HepG2 (cell line): ENCODE results near the gene KLF7. TPM values are rescaled to one million over a fixed set of nuclear protein-coding genes. Genes with fewer than 3 reads are reported as not detected.

Experiments
- ATAC-seq: fragments of 200-7000 bp; cut with Tn5 transposase; 3 replicates; pipeline ENCODE4 v1.9.1; 2020; ENCODE audit warnings: mild to moderate bottlenecking, moderate library complexity
- BruUV-seq: library from RNA; stranded (reverse); fragments of 400-500 nt; replicated peaks from 2 replicates; lab custom pipeline; 2021; lab: Mats Ljungman, UMichigan
- CTCF ChIA-PET: fragments of 300-600 bp; formaldehyde crosslinking; extraction: SDS; loops from one replicate; lab custom pipeline; 2021; ENCODE audit warnings: low total read pairs, inconsistent platforms, low intra/inter-chr PET ratio; lab: Yijun Ruan, JAX
- POLR2A ChIA-PET: fragments of 350-600 bp; sonication (Branson Sonifier 250); formaldehyde crosslinking; loops from one replicate; lab custom pipeline; 2020; ENCODE audit warnings: antibody characterized with exemption, inconsistent platforms; lab: Yijun Ruan, JAX
- DNase-seq: peaks from one replicate; pipeline ENCODE4 v3.0.0-alpha.2; 2015; ENCODE audit warnings: low spot score
- FAIRE-seq: peaks from 3 replicates; lab custom pipeline; 2011; peaks lifted over from hg19 to GRCh38; lab: Jason Lieb, UNC
- H2AFZ ChIP-seq: one replicate; pipeline ENCODE4 v1.6.1; 2011; ENCODE audit warnings: low read length, inconsistent platforms
- H3K27ac ChIP-seq: fragments of 300-600 bp; 3 replicates; pipeline ENCODE4 v1.8.0; 2011; ENCODE audit warnings: mixed run types, mild to moderate bottlenecking, mixed read lengths, low read length, inconsistent platforms; ENCODE audit not compliant: insufficient read depth; ENCODE audit errors: extremely low read length
- H3K27me3 ChIP-seq, 2 experiments: fragments of 200-600 bp in 1 of 2; 2 replicates in 1 of 2; 3 replicates in 1 of 2; pipeline versions ENCODE4 v1.6.0 to v1.8.0; 2011; ENCODE audit warnings: low read length in 2 of 2, mild to moderate bottlenecking in 2 of 2, moderate library complexity in 2 of 2, inconsistent platforms in 1 of 2; ENCODE audit not compliant: insufficient read depth in 2 of 2, control insufficient read depth in 1 of 2
- H3K36me3 ChIP-seq, 2 experiments: fragments of 200-600 bp in 1 of 2; replicated peaks in 1 of 2; 2 replicates in 1 of 2; 3 replicates in 1 of 2; pipeline versions ENCODE4 v1.5.1 to v1.8.0; 2011; ENCODE audit warnings: low read length in 2 of 2, inconsistent platforms in 1 of 2; ENCODE audit not compliant: insufficient read depth in 2 of 2, control insufficient read depth in 1 of 2
- H3K4me1 ChIP-seq: 2 replicates; pipeline ENCODE4 v1.5.1; 2012; ENCODE audit warnings: low read length, inconsistent platforms; ENCODE audit not compliant: insufficient read depth
- H3K4me2 ChIP-seq: 2 replicates; pipeline ENCODE4 v1.6.0; 2011; ENCODE audit warnings: low read depth, low read length, inconsistent platforms
- H3K4me3 ChIP-seq, 3 experiments: fragments of 200-600 bp in 1 of 3; sonication (generic), shearing (Covaris generic) in 1 of 3; replicated peaks in 1 of 3; 2 replicates each; pipeline ENCODE4 v1.5.1; 2011 to 2016; ENCODE audit warnings: low read length in 3 of 3, inconsistent platforms in 2 of 3, low read depth in 2 of 3, mild to moderate bottlenecking in 2 of 3, control low read depth in 1 of 3, mixed read lengths in 1 of 3; ENCODE audit not compliant: insufficient read depth in 1 of 3
- H3K79me2 ChIP-seq: one replicate; pipeline ENCODE4 v1.6.1; 2011; ENCODE audit warnings: low read length, inconsistent platforms; ENCODE audit not compliant: insufficient read depth
- H3K9ac ChIP-seq: 2 replicates; pipeline ENCODE4 v1.6.0; 2011; ENCODE audit warnings: mild to moderate bottlenecking, low read depth, low read length, inconsistent platforms; ENCODE audit not compliant: insufficient read depth
- H3K9me3 ChIP-seq: 2 replicates; pipeline ENCODE4 v1.5.1; 2012; ENCODE audit warnings: mild to moderate bottlenecking, low read length
- H4K20me1 ChIP-seq: 2 replicates; pipeline ENCODE4 v1.6.0; 2011; ENCODE audit warnings: inconsistent platforms, mild to moderate bottlenecking, low read length, moderate library complexity; ENCODE audit not compliant: insufficient read depth
- CC2D1A ChIP-seq: sonication (generic); formaldehyde crosslinking; IDR thresholded peaks from 2 replicates; pipeline ENCODE4 v1.8.1; 2023; ENCODE audit warnings: mild to moderate bottlenecking, missing genetic modification reagents
- CTCF ChIP-seq: sonication (generic); formaldehyde crosslinking; IDR thresholded peaks from 2 replicates; pipeline ENCODE4 v1.5.0; 2020; ENCODE audit warnings: mild to moderate bottlenecking, missing genetic modification reagents, moderate library complexity
- NCOA1 ChIP-seq: sonication (generic); formaldehyde crosslinking; IDR thresholded peaks from 2 replicates; pipeline ENCODE4 v1.9.0; 2021; ENCODE audit warnings: missing genetic modification reagents
- NR3C1 ChIP-seq: sonication (generic); formaldehyde crosslinking; IDR thresholded peaks from 2 replicates; pipeline ENCODE4 v1.4.0; 2020; ENCODE audit warnings: missing genetic modification reagents
- PPARG ChIP-seq: conservative IDR thresholded peaks from 2 replicates; pipeline ENCODE4 v1.6.1; 2016; ENCODE audit warnings: missing biosample characterization, missing genetic modification reagents
- PRDM10 ChIP-seq: sonication (generic); formaldehyde crosslinking; IDR thresholded peaks from 2 replicates; pipeline ENCODE4 v1.4.0; 2020; ENCODE audit warnings: low read depth, missing genetic modification reagents
- REXO4 ChIP-seq: sonication (generic); formaldehyde crosslinking; IDR thresholded peaks from 2 replicates; pipeline ENCODE4 v1.8.0; 2022; ENCODE audit warnings: missing genetic modification reagents, mild to moderate bottlenecking, borderline replicate concordance
- SIN3B ChIP-seq: fragments of 150-350 bp; IDR thresholded peaks from 2 replicates; pipeline ENCODE4 v1.6.1; 2014; ENCODE audit warnings: low read length
- ZKSCAN8 ChIP-seq: IDR thresholded peaks from 2 replicates; pipeline ENCODE4 v1.6.1; 2016; ENCODE audit warnings: borderline replicate concordance, missing genetic modification reagents, missing compliant biosample characterization
- ZNF12 ChIP-seq: sonication (generic); formaldehyde crosslinking; IDR thresholded peaks from 2 replicates; pipeline ENCODE4 v1.5.0; 2020; ENCODE audit warnings: missing genetic modification reagents
- ZNF777 ChIP-seq: sonication (generic); formaldehyde crosslinking; IDR thresholded peaks from 2 replicates; pipeline ENCODE4 v1.4.0; 2020; ENCODE audit warnings: missing genetic modification reagents
- WGBS: methylation state at CpG from one replicate; pipeline ENCODE4 v1.1.6; 2017; ENCODE audit warnings: low lambda C conversion rate; 5-methylcytosine and 5-hydroxymethylcytosine counted together
- in situ Hi-C: cut with HindIII; loops from 2 replicates; pipeline ENCODE4 v1.10.0; 2017; ENCODE audit warnings: low pct_unique_long_range_greater_than_20kb; ENCODE audit not compliant: extremely low pct_ligation_motif_present
- intact Hi-C: fragments of 100-400 bp; cut with micrococcal nuclease; formaldehyde crosslinking; loops from one replicate; pipeline ENCODE4 v1.10.0; 2022; ENCODE audit not compliant: unreplicated experiment
- polyA plus RNA-seq, 8 experiments: library from polyadenylated mRNA; depleted of rRNA in 3 of 8; stranded (reverse) in 7 of 8; unstranded in 1 of 8; fragments of >200 nt; fragmentation: Illumina TruSeq in 4 of 8; extraction: Trizol in 4 of 8; gene quantifications; 2 replicates each; pipeline versions ENCODE4 v1.2.1 to v1.2.3, GENCODE V29; 2011 to 2016; ENCODE audit warnings: low read depth in 4 of 8, missing spikeins in 1 of 8, mixed read lengths in 1 of 8; ENCODE audit not compliant: insufficient read depth in 1 of 8
- total RNA-seq, 5 experiments: library from RNA; depleted of rRNA; stranded (reverse); fragments of >200 nt; fragmentation: Illumina TruSeq; extraction: Trizol; gene quantifications; 2 replicates each; pipeline ENCODE4 v1.2.3, GENCODE V29; 2016; ENCODE audit warnings: low read depth in 1 of 5
- TF ChIP-seq, protein P1 (sequence below): sonication (generic); formaldehyde crosslinking; IDR thresholded peaks from 2 replicates; pipeline ENCODE4 v1.4.0; 2020; ENCODE audit warnings: missing genetic modification reagents; ENCODE audit errors: not compliant biosample characterization

The KLF7 gene
- total and polyA plus RNA-seq, 2 of the 13 experiments (the other 11 are each of a cell fraction or from before 2014, with no cell fraction given), result 2.6 to 5.4 TPM

DNA sequence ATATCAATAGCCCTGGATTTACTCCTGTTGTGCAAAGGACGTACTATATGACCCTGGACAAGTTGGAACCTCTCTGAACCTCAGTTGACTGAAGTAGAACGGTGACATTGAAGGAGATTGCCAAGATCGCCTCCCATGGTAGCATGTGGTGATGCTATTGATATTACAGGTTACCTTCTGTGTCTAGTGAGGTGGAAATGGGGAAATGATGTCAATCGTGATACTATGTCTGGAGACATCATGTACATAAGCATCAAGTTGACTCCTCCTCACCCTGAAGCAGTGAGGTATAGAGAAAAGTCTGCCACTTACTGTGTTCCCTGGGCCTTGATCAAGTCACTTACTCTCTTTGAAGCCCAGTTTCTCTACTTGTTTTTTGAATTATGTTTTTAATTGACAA, 93.9 kb downstream of the KLF7 start:
- H3K4me3 ChIP-seq, result no peak overlapping the region
- no peaks in the 10 kb centered on the region for H4K20me1 ChIP-seq
- no peak overlapping the region for H3K27ac ChIP-seq
- no peak for DNase-seq
- CTCF ChIA-PET, result no interaction called here
- TF ChIP-seq ZKSCAN8 (CRISPR knock-in tag), result no peak
- TF ChIP-seq NCOA1 (CRISPR knock-in tag), result no peak
- TF ChIP-seq ZNF777 (CRISPR knock-in tag), result no peak
- TF ChIP-seq REXO4 (CRISPR knock-in tag), result no peak
- no peak for TF ChIP-seq ZNF12 (CRISPR knock-in tag)
- TF ChIP-seq, protein P1, sequence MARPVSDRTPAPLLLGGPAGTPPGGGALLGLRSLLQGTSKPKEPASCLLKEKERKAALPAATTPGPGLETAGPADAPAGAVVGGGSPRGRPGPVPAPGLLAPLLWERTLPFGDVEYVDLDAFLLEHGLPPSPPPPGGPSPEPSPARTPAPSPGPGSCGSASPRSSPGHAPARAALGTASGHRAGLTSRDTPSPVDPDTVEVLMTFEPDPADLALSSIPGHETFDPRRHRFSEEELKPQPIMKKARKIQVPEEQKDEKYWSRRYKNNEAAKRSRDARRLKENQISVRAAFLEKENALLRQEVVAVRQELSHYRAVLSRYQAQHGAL (CRISPR knock-in tag), result no peak
- TF ChIP-seq, all 625 proteins: peak for 0
- BruUV-seq, result no TSS peak
- no peak for ATAC-seq
- no peaks in the 10 kb centered on the region for H3K27me3 ChIP-seq
- no peak for FAIRE-seq
- H2AFZ ChIP-seq, result no peak overlapping the region
- no peaks in the 10 kb centered on the region for H3K36me3 ChIP-seq
- no peak overlapping the region for H3K4me2 ChIP-seq
- intact Hi-C loops, result no loop called here
- in situ Hi-C loops, result no loop called here
- POLR2A ChIA-PET, result no interaction called here
- 7% methylated on average over 4 of the region's 4 CpGs for WGBS
- H3K4me1 ChIP-seq, result no peaks in the 10 kb centered on the region
- no peaks in the 10 kb centered on the region for H3K79me2 ChIP-seq
- H3K9ac ChIP-seq, result no peak overlapping the region
- no peaks in the 10 kb centered on the region for H3K9me3 ChIP-seq

DNA sequence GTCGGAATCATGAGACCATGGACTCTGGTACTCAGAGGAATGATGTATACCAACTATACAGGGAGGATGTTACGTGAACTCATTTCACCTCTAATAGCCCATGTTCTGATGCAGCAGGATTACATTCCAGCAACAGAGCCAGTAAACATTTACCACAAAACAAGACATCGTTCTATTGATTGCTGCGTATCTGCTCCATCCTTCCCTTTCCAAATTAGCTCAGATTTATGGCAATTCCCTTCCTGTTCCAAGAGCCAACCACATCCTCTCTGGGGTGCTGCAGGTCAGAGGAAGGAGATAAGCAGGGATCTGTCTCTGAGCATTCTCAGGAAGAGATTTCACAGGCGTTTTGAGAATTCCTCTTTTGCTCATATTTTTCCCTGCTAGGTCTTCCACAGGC, 98.3 kb downstream of the KLF7 start:
- Histone ChIP-seq H3K4me2 (no peak overlapping the region), H3K79me2 (no peaks in the 10 kb centered on the region), H3K9ac (no peak overlapping the region), H3K27me3 (no peaks in the 10 kb centered on the region), H3K4me3 (no peak overlapping the region), H3K27ac (no peak overlapping the region), H2AFZ (no peak overlapping the region), H3K9me3 (no peaks in the 10 kb centered on the region), H3K36me3 (no peaks in the 10 kb centered on the region), H4K20me1 (no peaks in the 10 kb centered on the region), H3K4me1 (no peaks in the 10 kb centered on the region)
- intact Hi-C loops (no loop called here), in situ Hi-C loops (no loop called here)
- ChIA-PET POLR2A (no interaction called here), CTCF (no interaction called here)
- BruUV-seq, result no TSS peak
- ATAC-seq, result no peak
- no peak for DNase-seq
- no peak for FAIRE-seq
- 52% methylated on average over 5 of the region's 5 CpGs for WGBS
- TF ChIP-seq SIN3B (no peak), NR3C1 (no peak), PRDM10 (CRISPR knock-in tag) (no peak), CTCF (CRISPR knock-in tag) (no peak), PPARG (no peak), CC2D1A (CRISPR knock-in tag) (no peak)
